Stimulated activated CD4-positive, alpha-beta T cell treated with anti-CD3 and anti-CD28 coated beads, Interleukin-4, amount 100 ng/mL, for 24 hours (primary cell): Measurements from ENCODE around the gene PPP2R2C.

ENCODE experiments used
- DNase-seq: peaks from one replicate; pipeline ENCODE4 v3.0.0-alpha.2; 2020

The PPP2R2C gene

DNA sequence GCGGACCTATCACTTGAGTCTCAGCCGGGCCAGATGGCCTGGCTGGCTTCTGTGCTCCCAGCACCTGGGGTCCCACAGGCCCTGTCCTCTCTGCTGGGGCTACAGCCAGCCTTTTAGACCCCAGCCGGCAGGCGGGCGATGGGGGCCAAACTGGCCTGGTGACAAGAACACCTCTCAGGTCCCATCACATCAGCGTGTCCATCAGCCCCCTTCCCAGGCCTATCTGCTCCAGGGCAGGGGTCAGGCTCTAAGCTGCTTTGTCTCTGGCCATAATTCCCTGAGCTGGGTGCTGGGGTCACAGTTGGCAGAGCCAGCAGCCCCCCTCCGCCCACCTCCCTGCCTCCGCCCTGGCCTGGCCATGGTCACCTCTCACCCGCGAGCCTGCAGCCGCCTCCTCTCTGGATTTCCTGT lies 77.7 kb downstream of the PPP2R2C start:
- no peak for DNase-seq

DNA sequence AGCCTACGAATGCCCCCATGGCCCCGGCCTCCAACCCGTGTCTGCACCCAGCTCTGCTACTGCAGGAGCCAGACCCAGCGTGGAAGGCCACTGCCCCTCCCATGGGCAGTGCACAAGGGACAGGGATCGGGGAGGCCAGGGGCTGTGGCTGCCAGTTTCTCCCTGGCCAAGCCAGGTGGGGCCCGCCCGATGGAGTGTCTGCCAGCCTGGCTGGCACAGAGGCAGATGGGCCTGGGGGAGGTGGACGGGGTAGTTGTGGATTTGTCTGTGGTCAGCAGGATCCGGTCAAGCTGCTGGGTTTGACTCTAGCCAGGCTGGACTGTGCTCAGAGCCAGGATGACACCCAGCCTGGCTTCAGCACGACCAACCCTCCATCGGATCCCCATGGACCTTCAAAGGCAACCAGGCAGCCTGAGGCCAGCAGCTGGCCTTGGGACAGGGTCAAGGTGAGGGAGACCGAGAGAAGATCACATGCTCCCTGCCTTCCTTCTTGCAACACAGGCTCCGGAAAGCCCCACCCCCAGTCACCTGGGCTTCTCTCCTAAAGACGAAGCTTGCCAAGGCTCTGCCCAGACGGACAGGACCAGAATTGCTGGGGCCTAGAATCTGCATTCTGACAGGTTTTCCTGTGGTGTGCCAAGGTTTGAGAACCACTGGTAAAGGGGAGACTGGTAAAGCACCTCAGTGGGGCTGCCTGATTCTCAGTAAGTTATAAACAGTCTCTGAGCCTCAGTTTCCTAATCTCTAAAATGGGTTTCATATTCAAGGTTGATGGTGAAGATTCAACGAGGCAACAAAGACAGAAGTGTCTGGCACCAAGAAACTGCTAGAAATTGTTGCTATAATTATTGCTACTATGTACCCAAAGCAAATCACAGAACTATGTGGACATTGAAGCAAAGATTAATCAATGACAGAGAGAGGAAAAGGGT lies 78.6 kb downstream of the PPP2R2C start:
- no peak for DNase-seq

DNA sequence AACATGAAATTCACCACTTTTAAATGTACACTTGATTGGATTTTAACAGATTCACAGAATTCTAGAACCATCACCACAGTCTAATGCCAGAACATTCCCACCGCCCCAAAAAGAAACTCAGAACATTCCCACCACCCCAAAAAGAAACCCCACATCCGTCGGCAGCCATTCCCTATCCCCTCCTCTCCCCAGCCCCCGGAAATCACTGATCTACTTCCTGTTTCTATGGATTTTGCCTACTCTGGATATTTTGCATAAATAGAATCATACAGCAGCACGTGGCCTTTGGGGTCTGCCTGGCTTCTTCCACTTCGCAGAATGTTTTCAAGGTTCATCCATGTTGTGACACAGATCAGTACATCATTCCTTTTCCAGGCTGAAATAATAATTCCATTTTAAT lies 79.3 kb downstream of the PPP2R2C start:
- no peak for DNase-seq

DNA sequence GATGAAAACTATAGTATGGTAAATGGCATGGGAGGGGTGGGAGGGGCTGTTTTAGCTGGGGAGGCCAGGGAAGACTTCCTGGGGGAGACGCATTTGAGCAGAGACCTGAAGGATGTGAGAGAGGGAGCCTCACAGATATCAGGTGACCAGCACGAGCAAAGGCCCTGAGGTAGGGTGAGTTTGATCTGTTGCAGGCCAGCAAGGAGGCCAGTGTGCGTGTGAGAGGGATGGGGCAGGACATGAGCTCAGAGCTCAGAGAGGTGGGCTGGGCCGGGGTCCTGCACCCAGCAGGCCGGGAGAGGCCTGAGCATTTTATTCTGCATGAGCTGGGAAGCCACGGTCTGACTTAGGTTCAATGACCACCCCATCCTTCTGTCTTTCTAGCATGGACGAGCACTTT lies 80.0 kb downstream of the PPP2R2C start:
- no peak for DNase-seq

DNA sequence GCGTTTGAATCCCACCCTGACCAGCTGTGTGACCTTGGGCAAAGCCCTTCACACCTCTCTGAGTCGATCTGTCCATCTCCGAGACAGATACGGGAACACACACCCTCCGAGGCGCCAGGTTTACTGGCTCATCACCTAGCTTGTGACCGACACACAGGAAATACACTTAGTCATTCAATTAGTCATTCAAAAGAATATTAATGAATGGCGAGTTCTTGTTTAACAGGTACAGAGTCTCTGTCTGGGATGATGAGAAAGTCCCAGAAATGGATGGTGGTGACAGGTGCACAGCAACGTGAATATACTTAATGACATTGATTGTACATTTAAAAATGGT lies 80.6 kb downstream of the PPP2R2C start:
- no peak for DNase-seq

DNA sequence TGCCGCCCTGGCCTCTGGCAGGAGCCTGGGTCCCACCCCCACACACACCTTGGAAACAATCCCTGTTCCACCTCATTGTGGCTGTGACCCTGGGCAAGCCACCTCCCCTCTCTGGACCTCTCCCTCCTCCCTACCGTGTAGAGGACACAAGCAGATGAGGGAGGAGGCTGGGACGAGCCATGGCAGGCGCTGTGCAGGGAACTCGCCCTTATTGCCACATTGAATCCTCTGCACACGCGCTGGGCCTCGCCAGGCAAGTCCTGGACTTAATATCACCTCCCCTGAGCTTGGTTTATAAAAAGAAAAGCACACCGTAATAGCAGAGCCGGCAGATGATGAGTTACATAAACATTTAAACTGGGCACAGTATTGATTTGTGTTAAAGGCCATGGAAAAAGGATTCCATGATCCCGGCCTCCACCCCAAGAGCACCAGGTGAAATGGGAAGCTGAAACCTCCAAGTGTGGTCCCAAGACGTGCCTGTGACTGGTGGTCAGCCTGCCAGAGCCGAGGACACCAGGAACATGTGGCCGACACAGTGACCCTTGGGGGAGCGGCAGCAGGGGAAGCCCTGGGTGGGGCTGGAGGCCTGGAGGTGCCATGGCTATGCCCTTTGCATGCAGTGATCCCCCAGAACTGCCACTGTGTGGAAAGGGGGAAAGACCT lies 81.1 kb downstream of the PPP2R2C start:
- DNase-seq: no peak

DNA sequence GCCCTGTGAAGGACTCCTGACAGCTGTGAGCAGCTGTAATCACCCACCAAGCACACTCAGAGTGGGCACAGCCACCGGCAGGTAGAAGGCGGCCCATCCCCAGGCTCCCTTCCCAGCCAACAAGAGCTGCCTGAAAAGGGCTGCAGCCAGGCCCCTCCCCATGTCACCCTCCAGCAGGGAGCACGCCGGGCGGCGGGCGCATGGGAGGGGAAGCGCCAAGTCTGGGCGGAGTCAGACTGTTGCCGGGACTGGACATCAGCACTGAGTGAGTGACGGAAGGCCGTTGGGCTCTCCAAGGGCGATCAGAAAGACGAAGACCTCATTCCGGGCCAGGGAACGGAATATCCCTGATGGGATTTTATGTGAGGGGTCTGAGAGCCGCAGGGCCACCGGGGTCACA lies 82.1 kb downstream of the PPP2R2C start:
- no peak for DNase-seq

DNA sequence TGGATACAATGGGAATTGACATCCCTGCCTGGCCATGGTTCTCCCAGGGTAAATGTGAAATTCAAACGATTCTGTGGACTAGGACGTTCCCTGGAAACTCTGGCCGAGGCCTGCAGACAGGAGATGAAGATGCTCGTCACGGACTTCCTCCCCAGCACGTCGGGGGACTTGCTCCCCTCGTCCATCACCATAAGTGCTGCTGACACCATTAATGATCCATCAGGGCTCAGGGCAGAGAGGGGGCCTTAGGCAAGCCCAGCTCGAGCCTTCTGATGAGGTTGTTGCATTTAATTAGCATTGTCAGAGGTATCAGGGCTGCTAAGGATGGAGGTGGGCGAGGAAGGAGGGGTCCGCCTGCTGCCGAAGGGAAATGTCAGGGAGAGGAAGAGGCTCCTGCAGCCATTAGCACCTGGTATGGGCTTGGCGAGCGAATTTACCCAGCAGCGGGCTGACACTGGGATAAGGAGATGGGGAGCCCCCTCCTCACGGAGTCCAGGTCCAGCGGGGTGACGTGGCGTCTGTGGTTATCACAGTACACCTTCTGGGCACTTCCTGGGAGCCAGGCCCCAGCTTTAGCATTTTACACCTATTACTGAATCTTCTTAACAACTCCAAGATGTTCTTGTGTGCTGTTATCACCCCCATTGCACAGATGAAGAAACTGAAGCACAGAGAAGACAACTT lies 83.1 kb downstream of the PPP2R2C start:
- DNase-seq: no peak

DNA sequence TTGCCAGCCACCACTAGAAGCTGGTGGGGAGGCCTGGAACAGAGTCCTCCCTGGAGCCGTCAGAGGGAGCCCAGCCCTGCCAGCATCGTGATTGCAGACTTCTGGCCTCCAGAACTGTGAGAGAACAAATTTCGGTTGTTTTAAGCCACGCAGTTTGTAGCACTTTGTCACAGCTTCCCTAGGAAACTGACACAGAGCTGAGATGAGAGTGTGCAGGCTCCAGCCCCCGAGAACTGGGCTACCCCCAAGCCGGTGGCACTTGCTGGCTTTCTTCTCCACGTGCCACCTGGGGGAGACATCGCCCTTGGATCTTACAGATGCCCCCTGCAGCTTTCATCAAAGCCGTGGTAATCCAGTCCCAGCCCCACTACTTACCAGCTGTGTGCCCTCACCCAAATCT lies 83.7 kb downstream of the PPP2R2C start:
- DNase-seq: no peak

DNA sequence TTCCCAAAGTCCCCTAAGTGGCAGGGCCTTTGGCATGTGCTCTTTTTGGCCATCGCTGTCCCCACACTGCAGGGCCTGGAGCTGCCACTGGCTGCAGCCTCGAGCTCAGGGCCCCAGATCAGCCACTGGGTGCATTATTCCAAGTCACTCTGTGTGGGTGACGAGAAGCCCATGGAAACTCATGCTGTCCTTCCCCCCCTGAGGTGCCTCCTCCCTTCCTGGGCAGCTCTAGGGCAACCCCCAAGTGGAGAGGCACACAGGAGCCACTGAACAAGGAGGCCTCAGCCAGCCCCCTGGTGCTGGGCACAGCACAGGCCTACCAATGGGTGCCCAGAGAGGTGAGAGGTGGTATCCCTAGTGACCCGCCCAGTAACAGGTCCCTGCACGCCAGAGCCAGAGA lies 84.5 kb downstream of the PPP2R2C start:
- no peak for DNase-seq

DNA sequence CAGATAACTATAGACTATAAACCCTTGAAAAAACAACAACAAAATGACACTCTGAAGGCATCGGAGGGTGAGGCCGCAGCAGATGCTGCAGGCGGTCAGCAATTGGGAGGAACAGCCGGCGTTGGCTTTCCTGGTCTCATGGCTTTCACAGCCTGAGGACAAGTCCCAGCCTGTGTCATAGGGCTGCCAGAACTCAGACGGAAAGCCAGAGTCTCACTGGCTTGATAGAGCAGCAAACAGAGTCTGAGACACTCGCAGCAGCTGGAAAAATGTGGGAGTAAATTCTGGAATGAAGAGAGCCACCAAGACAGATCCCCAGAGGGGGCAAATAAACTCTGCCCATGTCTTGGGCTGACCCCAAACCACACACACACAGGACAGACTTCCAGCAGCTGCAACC lies 86.3 kb downstream of the PPP2R2C start:
- DNase-seq: no peak

DNA sequence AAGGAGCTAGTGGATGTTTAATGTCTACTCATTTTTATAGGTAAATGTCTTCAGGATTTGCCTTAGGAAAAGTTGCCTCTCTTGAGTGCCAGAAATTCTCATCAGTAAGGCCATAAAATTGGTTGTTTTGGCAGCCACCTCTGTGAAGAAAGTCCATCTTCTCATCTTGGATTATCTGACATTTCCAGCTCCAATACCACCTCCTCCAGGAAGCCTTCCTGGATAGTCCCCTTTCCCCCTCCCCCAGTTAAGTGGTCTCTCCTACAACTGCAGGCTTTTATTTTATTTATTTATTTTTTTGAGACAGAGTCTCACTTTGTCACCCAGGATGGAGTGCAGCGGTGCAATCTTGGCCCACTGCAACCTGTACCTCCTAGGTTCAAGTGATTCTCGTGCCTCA lies 87.1 kb downstream of the PPP2R2C start:
- DNase-seq: no peak

DNA sequence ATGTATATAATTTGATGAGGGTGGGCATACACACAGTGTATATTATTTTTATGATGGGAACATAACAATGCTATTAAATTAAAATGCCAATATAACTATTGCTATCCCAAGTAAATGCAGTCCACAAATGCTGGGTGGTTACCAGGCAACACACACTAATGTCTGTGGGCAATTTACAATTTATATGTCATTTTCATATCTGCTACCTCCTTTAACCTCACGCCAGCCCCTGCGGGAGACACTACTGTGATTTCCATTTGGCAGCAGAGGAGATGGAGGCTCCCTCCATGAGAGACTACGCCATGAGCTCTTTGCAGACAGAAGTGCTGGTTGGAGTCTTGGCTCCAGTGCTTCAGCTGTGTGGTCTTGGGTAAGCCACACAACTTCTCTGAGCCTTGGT lies 87.9 kb downstream of the PPP2R2C start:
- no peak for DNase-seq

DNA sequence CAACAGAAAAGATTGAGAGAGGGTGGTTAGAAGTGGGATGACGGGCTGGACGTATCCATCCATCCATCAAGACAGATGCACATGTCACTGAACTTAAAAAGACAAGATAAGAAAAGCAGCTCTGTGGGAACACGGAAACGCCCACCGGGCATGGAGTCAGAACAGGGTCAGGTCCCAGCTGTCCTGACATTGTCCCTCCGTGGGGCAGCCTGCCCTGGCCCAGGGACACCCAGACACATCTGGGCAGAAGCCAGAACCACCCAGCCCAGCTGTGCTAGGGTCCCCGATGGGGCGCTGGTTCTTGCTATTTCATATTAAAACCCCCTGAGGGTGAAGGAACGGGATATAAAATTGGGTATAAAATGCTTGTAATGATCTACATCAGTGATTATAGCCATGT lies 88.5 kb downstream of the PPP2R2C start:
- no peak for DNase-seq

DNA sequence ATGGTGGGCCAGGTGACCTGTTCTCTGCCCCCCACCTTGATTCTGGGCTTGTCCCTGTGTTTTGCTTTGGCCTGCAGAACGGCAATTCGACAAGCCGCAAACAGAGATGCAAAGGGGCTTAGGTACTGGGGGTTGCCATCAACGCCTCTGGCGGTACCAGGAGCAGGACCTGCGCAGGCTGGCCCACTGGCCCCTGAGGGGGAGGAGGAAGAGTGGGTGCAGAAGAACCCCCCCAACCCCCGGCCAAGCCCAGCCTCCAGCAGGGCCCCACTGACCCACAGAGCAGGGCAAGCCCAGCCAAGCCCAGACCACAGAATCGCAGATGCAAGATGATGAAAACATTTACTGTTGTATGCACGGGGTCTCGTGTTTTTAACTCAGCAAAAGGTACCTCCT lies 89.4 kb downstream of the PPP2R2C start:
- no peak for DNase-seq

DNA sequence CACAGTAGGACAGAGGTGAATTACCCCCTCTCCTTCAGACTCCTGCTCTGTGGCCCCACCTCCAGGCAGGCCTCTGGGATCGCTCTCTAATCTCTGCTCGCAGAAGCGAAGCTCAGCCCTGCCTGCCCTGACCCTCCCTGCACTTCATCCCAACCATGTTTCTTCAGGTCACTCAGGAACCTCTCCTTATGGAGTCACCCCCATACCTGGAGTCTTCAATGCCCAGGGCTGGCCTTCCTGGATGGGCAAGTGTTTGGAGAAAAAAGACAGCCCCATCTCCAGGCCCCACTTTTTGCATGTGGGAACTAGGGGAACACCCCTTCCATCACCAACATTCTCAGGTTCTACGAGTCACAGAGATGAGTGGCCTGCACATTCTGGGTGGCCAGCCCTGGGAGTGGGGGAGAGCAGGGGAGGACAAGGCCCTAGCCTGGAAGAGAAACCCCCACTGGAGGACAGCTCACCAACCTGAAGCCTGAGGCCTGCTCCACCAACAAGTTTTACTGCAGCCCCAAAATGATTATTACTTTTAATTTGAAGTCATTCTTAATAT lies 90.8 kb downstream of the PPP2R2C start:
- no peak for DNase-seq

DNA sequence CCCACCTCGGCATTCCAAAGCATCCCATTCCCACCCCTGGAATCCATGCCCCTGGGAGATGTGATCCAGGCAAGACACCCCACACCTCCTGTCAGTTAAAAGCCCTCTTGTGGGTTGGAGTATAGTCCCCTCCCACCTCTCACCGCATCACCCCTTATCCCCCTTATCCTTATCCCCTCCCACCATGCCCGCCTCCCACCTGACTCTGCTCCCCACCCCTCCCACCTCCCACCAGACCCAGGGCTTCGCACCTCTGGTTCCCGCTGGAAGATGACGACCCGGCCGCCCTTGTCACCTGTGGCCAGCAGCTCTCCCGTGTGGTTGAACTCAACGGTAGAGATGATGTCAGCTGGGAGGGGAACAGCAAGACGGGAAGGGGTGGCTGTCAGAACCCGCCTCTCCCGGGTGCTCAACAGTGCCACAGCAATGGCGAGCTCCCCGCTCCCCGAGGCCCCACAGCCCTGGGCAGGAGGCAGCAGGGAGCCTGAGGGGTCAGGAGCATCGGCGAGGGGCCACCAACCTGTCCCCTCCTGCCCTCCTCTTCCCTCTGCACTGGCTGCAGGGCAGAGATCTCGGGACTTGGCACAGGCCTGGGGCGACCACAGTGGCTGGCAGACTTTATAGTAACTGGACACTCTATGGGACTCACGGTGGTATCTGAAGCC lies 91.5 kb downstream of the PPP2R2C start:
- DNase-seq: no peak

DNA sequence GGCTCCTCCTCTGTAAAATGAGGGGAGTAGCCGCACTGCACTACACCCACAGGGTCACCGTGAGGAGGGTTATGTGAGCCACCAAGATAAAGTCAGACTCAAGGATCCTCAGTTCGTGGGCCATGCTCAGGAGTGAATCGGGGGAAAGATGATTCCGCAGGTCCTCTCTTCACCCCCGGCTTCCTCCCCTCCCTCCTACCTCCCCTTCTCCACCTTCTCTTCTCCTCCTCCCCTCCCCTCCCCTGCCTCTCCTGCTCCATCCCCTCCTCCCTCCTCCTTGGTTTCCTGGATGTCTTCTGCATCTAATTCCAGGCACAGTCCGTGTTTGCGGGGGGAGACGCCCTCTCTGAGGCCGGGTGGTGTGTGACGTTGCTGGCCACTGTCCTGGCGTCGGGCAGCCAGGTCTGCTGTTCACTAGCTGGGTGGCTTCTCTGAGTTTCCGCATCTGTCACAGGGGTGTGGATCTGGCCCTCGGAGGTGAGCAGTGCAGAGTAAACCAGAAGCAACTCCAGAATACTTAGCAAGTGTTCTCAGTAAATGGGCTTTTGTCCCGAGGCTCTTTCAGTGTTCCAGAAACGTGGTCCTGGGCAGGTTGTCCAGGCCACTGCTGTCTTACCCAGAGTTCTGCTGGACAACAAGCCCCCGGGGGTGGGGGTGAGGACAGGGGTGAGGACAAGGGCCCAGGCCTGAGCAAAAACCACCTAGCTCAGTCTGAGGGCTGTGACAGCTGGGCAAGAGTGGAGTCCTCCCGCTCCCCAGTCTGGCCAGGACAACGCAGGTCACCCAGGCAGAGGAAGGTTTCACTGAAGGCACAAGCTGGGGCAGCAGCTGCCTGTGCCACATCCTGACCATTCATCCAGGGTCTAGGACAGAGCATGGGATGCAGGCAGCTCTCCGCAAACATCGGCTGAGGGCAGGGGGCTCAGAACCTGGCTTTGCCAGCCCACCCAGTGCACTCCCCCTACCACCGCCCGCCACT lies 92.4 kb downstream of the PPP2R2C start:
- DNase-seq: no peak

DNA sequence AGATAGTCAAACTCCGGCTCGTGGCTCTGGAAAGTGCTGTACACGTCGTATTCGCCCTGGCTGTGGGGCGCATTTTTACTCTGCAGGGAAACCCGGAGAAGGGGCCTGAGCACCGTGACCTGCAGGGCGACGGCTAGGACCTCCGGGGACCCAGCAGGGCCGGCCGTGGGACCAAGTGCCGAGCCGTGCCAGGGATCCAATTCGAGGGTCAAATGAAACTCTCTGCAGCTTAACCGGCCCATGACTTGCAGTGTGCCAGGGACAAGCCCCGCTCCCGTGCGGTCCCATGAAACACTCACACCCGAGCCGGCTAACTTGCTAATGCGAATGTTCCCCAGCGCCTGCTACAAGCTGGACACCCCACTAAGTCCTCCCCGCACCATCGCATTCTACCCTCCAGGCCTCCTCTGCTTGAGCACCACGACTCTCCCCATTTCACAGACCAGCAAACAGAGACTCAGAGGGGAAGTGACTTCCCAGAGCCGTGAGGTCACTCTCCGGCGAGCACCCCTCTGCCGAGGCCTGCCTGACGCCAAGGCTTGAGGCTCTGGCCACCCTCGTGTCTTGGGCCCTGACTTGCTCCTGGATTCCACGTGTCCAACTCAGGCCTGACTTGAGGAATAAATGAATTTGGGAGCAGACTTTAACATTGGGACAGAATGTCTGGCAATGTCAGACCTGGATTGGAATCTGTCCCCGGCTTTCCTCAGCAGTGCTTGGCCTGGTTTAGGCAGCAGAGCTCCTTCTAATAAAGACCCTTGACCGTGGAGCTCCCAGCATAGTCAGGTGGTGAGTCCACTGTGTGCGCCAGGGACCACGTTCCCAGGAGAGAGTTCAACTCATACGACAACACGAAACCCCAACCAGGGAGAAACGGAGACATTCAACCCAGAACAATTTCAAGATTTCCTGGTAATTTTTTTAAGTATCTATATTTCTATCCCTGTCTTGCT lies 93.6 kb downstream of the PPP2R2C start:
- DNase-seq: no peak

DNA sequence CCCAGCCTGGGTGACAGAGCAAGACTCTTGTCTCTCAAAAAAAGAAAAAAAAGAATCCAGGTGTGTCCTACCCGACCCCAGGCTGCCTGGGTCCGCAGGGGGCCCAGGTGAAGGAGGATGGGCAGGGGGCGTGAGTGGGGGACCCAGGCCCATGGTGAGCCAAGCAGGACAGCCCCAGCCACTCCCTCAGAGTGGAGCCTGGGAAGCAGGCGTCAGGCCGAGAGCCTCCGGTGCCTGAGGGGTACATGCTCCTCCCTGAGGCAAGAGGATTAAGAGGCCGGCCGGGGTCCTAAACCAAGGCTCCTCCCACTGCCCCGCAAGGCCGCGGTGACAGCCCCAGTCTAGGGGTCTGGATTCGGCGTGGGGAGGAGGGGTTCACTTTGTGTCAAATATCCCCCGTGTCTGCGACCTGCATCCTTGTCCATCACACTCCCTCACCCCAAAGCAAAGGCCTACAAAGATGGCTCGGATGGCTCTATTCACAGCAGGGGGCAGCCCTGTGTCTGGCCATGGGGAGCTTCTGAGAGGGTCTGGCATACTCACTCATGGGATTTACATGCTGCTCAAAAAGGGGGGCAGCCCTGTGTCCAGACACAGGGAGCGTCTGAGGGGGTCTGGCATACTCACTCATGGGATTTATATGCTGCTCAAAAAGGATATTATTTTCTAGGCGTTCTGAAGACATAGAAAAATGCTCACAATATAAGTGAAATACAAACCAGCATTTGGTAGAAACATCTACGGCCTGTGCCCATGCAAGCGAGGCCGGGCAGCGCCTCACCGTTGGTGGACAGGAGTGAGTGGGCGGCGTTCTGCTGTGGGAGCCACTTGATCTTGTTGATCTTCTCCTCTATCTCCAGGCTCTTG lies 94.6 kb downstream of the PPP2R2C start:
- DNase-seq: no peak
